HepG2 (cell line): ENCODE measurements around the gene EVA1A. TPM values are rescaled to one million over a fixed set of nuclear protein-coding genes. Genes with fewer than 3 reads are reported as not detected.
A peak's percentile ranks its signal among the peaks of the same experiment; 100 is the strongest.

Experiments
- CAMTA2 ChIP-seq: sonication (generic); formaldehyde crosslinking; IDR thresholded peaks from 2 replicates; pipeline ENCODE4 v1.4.0; 2020; ENCODE audit warnings: mild to moderate bottlenecking, missing genetic modification reagents, borderline replicate concordance
- CC2D1A ChIP-seq: sonication (generic); formaldehyde crosslinking; IDR thresholded peaks from 2 replicates; pipeline ENCODE4 v1.8.1; 2023; ENCODE audit warnings: mild to moderate bottlenecking, missing genetic modification reagents
- DPF2 ChIP-seq: sonication (generic); formaldehyde crosslinking; IDR thresholded peaks from 2 replicates; pipeline ENCODE4 v1.4.0; 2020; ENCODE audit warnings: mild to moderate bottlenecking, low read depth, missing genetic modification reagents, borderline replicate concordance
- GABPA ChIP-seq, 2 experiments: IDR thresholded peaks; 2 replicates each; pipeline ENCODE4 v1.6.1; 2011 to 2016; ENCODE audit warnings: low read depth in 2 of 2, low read length in 1 of 2, missing biosample characterization in 1 of 2, missing genetic modification characterization in 1 of 2
- IKZF1 ChIP-seq: fragments of 450-650 bp; IDR thresholded peaks from 2 replicates; pipeline ENCODE4 v1.7.1; 2016
- MIER2 ChIP-seq: IDR thresholded peaks from 2 replicates; pipeline ENCODE4 v1.6.1; 2016; ENCODE audit warnings: missing biosample characterization, missing genetic modification reagents
- MLX ChIP-seq: IDR thresholded peaks from 2 replicates; pipeline ENCODE4 v1.6.1; 2016
- NFYB ChIP-seq: sonication (generic); formaldehyde crosslinking; IDR thresholded peaks from 2 replicates; pipeline ENCODE4 v1.4.0; 2020; ENCODE audit warnings: missing genetic modification reagents
- NR1H2 ChIP-seq: sonication (generic); formaldehyde crosslinking; IDR thresholded peaks from 2 replicates; pipeline ENCODE4 v1.8.1; 2022; ENCODE audit warnings: low read depth, missing genetic modification reagents, borderline replicate concordance
- POLR2AphosphoS5 ChIP-seq: IDR thresholded peaks from 2 replicates; pipeline ENCODE4 v1.6.1; 2012; ENCODE audit warnings: low read depth, low read length
- SIN3B ChIP-seq: fragments of 150-350 bp; IDR thresholded peaks from 2 replicates; pipeline ENCODE4 v1.6.1; 2014; ENCODE audit warnings: low read length
- SRSF4 ChIP-seq: fragments of 200-400 bp; formaldehyde crosslinking; IDR thresholded peaks from one replicate; pipeline ENCODE4 v1.6.1; 2018; ENCODE audit warnings: mild to moderate bottlenecking, low read depth, low read length, moderate library complexity; ENCODE audit not compliant: poor library complexity, severe bottlenecking
- YEATS2 ChIP-seq: sonication (generic); formaldehyde crosslinking; IDR thresholded peaks from 2 replicates; pipeline ENCODE4 v1.4.0; 2020; ENCODE audit warnings: missing genetic modification reagents, borderline replicate concordance
- ZNF136 ChIP-seq: sonication (generic); formaldehyde crosslinking; IDR thresholded peaks from 2 replicates; pipeline ENCODE4 v1.8.1; 2022; ENCODE audit warnings: low read depth, mild to moderate bottlenecking, moderate library complexity, missing genetic modification reagents
- ZNF207 ChIP-seq: fragments of 450-650 bp; IDR thresholded peaks from 2 replicates; pipeline ENCODE4 v1.6.1; 2016; ENCODE audit warnings: antibody characterized with exemption, borderline replicate concordance
- ZNF3 ChIP-seq: IDR thresholded peaks from 2 replicates; pipeline ENCODE4 v1.7.0; 2017; ENCODE audit warnings: inconsistent platforms
- ZNF432 ChIP-seq: sonication (generic); formaldehyde crosslinking; IDR thresholded peaks from 2 replicates; pipeline ENCODE4 v1.5.0; 2020; ENCODE audit warnings: missing genetic modification reagents, mild to moderate bottlenecking, borderline replicate concordance
- ZNF597 ChIP-seq: sonication (generic); formaldehyde crosslinking; IDR thresholded peaks from 2 replicates; pipeline ENCODE4 v1.5.0; 2020; ENCODE audit warnings: missing genetic modification reagents
- ZNF646 ChIP-seq: sonication (generic); formaldehyde crosslinking; IDR thresholded peaks from 2 replicates; pipeline ENCODE4 v1.9.0; 2021; ENCODE audit warnings: mild to moderate bottlenecking, missing genetic modification reagents
- ZNF747 ChIP-seq: sonication (generic); formaldehyde crosslinking; IDR thresholded peaks from 2 replicates; pipeline ENCODE4 v1.8.1; 2023; ENCODE audit warnings: missing genetic modification reagents, mild to moderate bottlenecking, borderline replicate concordance
- ZNF75D ChIP-seq: sonication (generic); formaldehyde crosslinking; IDR thresholded peaks from 2 replicates; pipeline ENCODE4 v1.8.1; 2023; ENCODE audit warnings: missing genetic modification reagents, mild to moderate bottlenecking, borderline replicate concordance
- ZNF839 ChIP-seq: sonication (generic); formaldehyde crosslinking; IDR thresholded peaks from 2 replicates; pipeline ENCODE4 v1.4.0; 2020; ENCODE audit warnings: missing genetic modification reagents, mild to moderate bottlenecking, borderline replicate concordance
- polyA plus RNA-seq, 8 experiments: library from polyadenylated mRNA; depleted of rRNA in 3 of 8; stranded (reverse) in 7 of 8; unstranded in 1 of 8; fragments of >200 nt; fragmentation: Illumina TruSeq in 4 of 8; extraction: Trizol in 4 of 8; gene quantifications; 2 replicates each; pipeline versions ENCODE4 v1.2.1 to v1.2.3, GENCODE V29; 2011 to 2016; ENCODE audit warnings: low read depth in 4 of 8, missing spikeins in 1 of 8, mixed read lengths in 1 of 8; ENCODE audit not compliant: insufficient read depth in 1 of 8
- total RNA-seq, 5 experiments: library from RNA; depleted of rRNA; stranded (reverse); fragments of >200 nt; fragmentation: Illumina TruSeq; extraction: Trizol; gene quantifications; 2 replicates each; pipeline ENCODE4 v1.2.3, GENCODE V29; 2016; ENCODE audit warnings: low read depth in 1 of 5

The EVA1A gene
- total and polyA plus RNA-seq, 2 of the 13 experiments (the other 11 are each of a cell fraction or from before 2014, with no cell fraction given): 57.5 to 57.8 TPM

- TF ChIP-seq YEATS2 (CRISPR knock-in tag) (peak; percentile 27; the same call in 1 of the 2 replicates), NR1H2 (CRISPR knock-in tag) (0 out of 2 replicates have a peak, but pooled peaks have one; percentile 23), CC2D1A (CRISPR knock-in tag) (peak; percentile 24; the same call in 1 of the 2 replicates), ZNF839 (CRISPR knock-in tag) (peak; percentile 94; the same call in 1 of the 2 replicates), CAMTA2 (no peak), NFYB (CRISPR knock-in tag) (peak; percentile 13; the same call in 1 of the 2 replicates), ZNF747 (CRISPR knock-in tag) (no peak), SIN3B (no peak), ZNF597 (CRISPR knock-in tag) (no peak), SRSF4 (no peak), ZNF3 (CRISPR knock-in tag) (no peak), IKZF1 (no peak), ZNF432 (CRISPR knock-in tag) (no peak), POLR2AphosphoS5 (peak; percentile 52; the same call in 1 of the 2 replicates), GABPA (IDR thresholded peaks at IDR 0.05; ENCODE audit: low read depth, low read length) (no peak), GABPA (CRISPR knock-in tag; IDR thresholded peaks at IDR 0.05; ENCODE audit: low read depth) (0 out of 2 replicates have a peak, but pooled peaks have one; percentile 30), ZNF646 (no peak), ZNF136 (CRISPR knock-in tag) (0 out of 2 replicates have a peak, but pooled peaks have one; percentile 63), DPF2 (CRISPR knock-in tag) (no peak; the same call in 1 of the 2 replicates), ZNF207 (no peak), MLX (no peak), ZNF75D (CRISPR knock-in tag) (0 out of 2 replicates have a peak, but pooled peaks have one; percentile 71), MIER2 (no peak)
Observed at GRCh38 chr2:75560022-75560767, 544 bp downstream of the EVA1A start (continued).
